GM12875 (cell line): ENCODE measurements around the gene VASN.

Experiments
- H3K4me3 ChIP-seq: one replicate; pipeline ENCODE4 v1.5.1; 2011; ENCODE audit warnings: low read depth, low read length, control low read depth
- TF ChIP-seq, protein P1 (sequence below): IDR thresholded peaks from 2 replicates; pipeline ENCODE4 v1.5.1; 2011; ENCODE audit warnings: low read depth, mild to moderate bottlenecking, control low read depth, inconsistent platforms, low read length, moderate library complexity, borderline replicate concordance; ENCODE audit not compliant: insufficient read depth

Gene VASN

DNA sequence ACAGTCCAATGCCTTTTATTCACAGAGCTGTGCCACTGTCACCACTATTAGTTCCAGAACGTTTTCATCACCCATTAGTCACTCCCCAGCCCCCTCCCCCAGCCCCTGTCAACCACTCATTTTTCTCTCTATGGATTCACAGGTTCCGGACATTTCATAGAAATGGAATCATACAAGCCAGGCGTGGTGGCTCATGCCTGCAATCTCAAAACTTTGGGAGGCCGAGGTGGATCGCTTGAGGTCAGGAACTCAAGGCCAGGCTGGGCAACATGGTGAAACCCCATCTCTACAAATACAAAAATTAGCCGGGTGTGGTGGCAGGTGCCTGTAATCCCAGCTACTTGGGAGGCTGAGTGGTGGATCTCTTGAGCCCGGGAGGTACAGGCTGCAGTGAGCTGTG, 19.8 kb upstream of the VASN start:
- no peak overlapping the region for H3K4me3 ChIP-seq
- TF ChIP-seq, protein P1, sequence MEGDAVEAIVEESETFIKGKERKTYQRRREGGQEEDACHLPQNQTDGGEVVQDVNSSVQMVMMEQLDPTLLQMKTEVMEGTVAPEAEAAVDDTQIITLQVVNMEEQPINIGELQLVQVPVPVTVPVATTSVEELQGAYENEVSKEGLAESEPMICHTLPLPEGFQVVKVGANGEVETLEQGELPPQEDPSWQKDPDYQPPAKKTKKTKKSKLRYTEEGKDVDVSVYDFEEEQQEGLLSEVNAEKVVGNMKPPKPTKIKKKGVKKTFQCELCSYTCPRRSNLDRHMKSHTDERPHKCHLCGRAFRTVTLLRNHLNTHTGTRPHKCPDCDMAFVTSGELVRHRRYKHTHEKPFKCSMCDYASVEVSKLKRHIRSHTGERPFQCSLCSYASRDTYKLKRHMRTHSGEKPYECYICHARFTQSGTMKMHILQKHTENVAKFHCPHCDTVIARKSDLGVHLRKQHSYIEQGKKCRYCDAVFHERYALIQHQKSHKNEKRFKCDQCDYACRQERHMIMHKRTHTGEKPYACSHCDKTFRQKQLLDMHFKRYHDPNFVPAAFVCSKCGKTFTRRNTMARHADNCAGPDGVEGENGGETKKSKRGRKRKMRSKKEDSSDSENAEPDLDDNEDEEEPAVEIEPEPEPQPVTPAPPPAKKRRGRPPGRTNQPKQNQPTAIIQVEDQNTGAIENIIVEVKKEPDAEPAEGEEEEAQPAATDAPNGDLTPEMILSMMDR, result no peak

DNA sequence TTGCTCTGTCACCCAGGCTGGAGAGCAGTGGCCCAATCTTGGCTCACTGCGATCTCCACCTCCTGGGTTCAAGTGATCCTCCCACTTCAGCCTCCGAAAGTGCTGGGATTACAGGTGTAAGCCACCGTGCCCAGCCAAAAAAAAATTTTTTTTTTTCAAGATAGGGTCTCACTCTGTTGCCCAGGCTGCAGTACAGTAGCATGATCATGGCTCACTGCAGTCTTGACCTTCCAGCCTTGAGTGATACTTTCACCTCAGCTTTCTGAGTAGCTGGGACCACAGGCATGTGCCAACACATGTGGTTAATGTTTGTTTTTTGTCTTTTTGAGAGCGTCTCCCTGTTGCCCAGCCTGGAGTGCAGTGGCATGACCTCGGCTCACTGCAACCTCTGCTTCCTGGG, 18.8 kb upstream of the VASN start:
- H3K4me3 ChIP-seq, result no peak overlapping the region
- TF ChIP-seq, protein P1, result no peak

DNA sequence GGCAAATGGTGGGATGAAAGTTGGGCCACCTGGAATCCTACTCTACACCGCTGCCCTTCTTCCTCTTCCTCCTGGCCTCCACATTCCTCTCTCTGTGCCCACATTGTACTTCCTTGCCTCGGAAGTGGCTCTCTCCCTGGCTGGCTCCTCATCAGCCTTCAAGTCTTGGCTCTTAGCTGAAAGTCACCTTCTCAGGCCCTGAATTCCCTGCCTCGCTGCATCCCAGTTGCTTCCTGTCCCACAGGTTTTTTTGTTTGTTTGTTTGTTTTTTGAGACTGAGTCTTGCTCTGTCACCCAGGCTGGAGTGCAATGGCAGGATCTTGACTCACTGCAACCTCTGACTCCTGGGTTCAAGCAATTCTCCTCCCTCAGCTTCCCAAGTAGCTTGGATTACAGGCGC, 18.0 kb upstream of the VASN start:
- TF ChIP-seq, protein P1, result no peak
- H3K4me3 ChIP-seq, result no peak overlapping the region

DNA sequence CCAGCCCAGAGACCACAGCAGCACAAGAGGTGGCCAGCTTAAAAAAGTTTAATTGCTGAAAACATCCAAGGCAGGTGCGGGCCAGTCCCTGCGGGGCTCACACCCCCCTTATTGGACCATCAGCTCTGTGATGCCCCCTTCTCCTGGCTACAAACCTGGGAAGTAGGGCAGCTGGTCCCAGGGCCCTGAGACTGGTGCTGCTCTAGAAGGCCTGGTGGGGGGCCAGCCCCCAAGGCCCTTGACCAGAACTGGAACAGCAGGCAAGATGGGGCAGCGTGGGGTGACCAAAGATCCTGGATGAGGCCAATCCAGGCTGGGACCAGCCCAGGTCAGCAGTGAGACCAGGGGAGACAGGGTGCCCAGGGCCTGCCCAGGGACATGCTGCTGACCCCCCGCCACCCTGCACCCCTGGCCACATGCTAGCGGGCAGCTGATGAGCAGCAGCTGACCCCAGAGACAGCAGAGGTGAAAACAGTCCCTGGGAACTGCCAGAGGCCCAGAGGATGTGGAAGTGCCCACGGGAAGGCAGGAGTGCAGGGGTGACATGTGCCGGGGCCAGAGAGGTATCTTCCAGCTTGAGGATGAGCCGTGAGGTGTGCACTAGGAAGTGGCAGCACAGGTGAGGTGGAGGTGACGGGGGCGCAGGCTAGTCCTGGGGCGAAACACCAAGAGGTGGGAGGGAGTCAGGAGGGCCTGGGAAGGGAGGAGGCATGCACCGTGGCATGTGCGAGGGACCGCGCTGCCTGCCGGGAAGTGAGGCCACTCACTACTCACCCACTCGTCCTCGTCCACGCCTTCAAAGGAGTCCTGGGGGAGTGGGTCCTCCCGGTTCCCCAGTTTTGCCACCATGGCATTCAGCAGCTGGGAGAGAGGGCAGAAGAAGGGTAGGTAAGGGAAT, 16.9 kb upstream of the VASN start:
- H3K4me3 ChIP-seq, result no peak overlapping the region
- TF ChIP-seq, protein P1, result no peak

DNA sequence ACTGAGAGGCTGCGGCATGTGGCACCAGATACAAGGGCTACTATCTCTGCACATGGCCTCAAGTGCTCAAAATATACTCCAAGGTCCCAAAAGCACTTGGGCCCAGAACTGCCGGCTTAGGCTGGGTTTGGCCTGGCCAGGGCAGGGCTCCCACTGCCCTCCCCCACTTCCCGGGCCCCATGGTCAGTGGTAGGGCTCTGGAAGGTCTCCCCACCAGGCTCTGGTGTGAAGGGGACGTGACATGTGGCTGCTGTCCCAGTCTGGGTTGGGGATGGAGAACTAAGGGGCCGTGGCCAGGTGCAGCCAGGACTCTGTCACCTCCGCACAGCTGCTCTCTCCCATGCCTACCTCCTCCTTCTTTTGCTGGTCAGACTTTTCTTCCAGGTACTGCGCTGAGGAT, 14.8 kb upstream of the VASN start:
- TF ChIP-seq, protein P1, result no peak
- no peak overlapping the region for H3K4me3 ChIP-seq

DNA sequence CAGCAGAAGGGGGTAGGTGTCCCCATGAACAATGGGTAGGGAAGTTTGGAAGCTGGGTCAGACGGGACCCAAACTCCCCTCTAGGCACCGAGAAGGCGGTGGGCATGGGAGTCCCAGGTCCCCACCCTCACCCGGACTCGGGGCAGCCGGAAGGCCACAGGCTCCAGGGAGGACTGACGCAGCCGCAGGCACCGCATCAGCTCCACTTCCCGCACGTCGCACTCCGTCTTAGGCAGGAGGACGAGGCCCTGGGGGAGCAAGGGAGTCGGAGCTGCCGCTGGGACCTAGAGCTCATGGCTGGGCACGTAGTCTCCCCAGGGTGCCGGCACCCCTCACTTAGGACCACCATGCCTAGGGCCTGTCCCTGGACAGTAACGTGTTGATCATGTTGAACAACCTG, 13.4 kb upstream of the VASN start:
- H3K4me3 ChIP-seq, result no peak overlapping the region
- TF ChIP-seq, protein P1, result no peak
